K562 (cell line): ENCODE measurements around the gene ANKLE1. TPM values are rescaled to one million over a fixed set of nuclear protein-coding genes. Genes with fewer than 3 reads are reported as not detected.

Experiments
- EZH2 ChIP-seq: IDR thresholded peaks from 2 replicates; pipeline ENCODE4 v1.6.1; 2012; ENCODE audit warnings: low read depth, mild to moderate bottlenecking, inconsistent platforms, low read length, borderline replicate concordance
- HCFC1 ChIP-seq: IDR thresholded peaks from 2 replicates; pipeline ENCODE4 v1.6.1; 2012; ENCODE audit warnings: low read depth, low read length, improper control_type of control experiment
- HOXB6 ChIP-seq: fragments of 250-450 bp; sonication (Bioruptor Pico); IDR thresholded peaks from 2 replicates; pipeline ENCODE4 v1.5.1; 2022; ENCODE audit warnings: mild to moderate bottlenecking, borderline replicate concordance
- PHB ChIP-seq: fragments of 250-450 bp; sonication (Bioruptor Pico); IDR thresholded peaks from 2 replicates; pipeline ENCODE4 v1.5.0; 2021
- POU5F1 ChIP-seq: fragments of 150-350 bp; IDR thresholded peaks from 2 replicates; pipeline ENCODE4 v1.6.1; 2014; ENCODE audit warnings: borderline replicate concordance, low read length, low read depth, mild to moderate bottlenecking; ENCODE audit not compliant: partially characterized antibody
- SIN3A ChIP-seq, 2 experiments: fragments of 150-350 bp in 1 of 2; IDR thresholded peaks; 2 replicates each; pipeline ENCODE4 v1.6.1; 2011 to 2016; ENCODE audit warnings: borderline replicate concordance in 2 of 2, low read depth in 2 of 2, low read length in 2 of 2, mild to moderate bottlenecking in 2 of 2, moderate library complexity in 2 of 2; ENCODE audit not compliant: control insufficient read depth in 1 of 2
- SMAD3 ChIP-seq: fragments of 450-650 bp; formaldehyde crosslinking; conservative IDR thresholded peaks from 2 replicates; pipeline ENCODE4 v1.4.0; 2020; ENCODE audit warnings: mild to moderate bottlenecking
- SOX6 ChIP-seq: fragments of 450-650 bp; IDR thresholded peaks from 2 replicates; pipeline ENCODE4 v1.6.1; 2014; ENCODE audit warnings: mild to moderate bottlenecking
- TCF3 ChIP-seq: sonication (generic); formaldehyde crosslinking; IDR thresholded peaks from 2 replicates; pipeline ENCODE4 v1.4.0; 2020; ENCODE audit warnings: mild to moderate bottlenecking, missing genetic modification reagents
- ZBED1 ChIP-seq: IDR thresholded peaks from 2 replicates; pipeline ENCODE4 v1.6.1; 2014
- ZNF212 ChIP-seq: fragments of 450-650 bp; formaldehyde crosslinking; IDR thresholded peaks from 2 replicates; pipeline ENCODE4 v1.4.0; 2020; ENCODE audit warnings: mild to moderate bottlenecking
- ZNF217 ChIP-seq: sonication (generic); formaldehyde crosslinking; IDR thresholded peaks from 2 replicates; pipeline ENCODE4 v1.8.0; 2022; ENCODE audit warnings: mild to moderate bottlenecking, missing genetic modification reagents
- ZNF589 ChIP-seq: fragments of 200-800 bp; sonication (Bioruptor generic); IDR thresholded peaks from 2 replicates; pipeline ENCODE4 v1.6.1; 2016; ENCODE audit warnings: low read depth, missing genetic modification characterization, missing compliant biosample characterization
- polyA plus RNA-seq, 8 experiments: library from polyadenylated mRNA; depleted of rRNA in 4 of 8; stranded (reverse) in 5 of 8; unstranded in 3 of 8; fragments of >200 nt; fragmentation: Nextera tagmentation in 2 of 8; fragmentation: Illumina TruSeq in 1 of 8; extraction: Ambion mirVana in 2 of 8; extraction: Trizol in 1 of 8; gene quantifications; 2 replicates each; pipeline versions ENCODE4 v1.2.1 to v1.2.3, GENCODE V29; 2011 to 2014; ENCODE audit warnings: inconsistent platforms in 1 of 8, missing spikeins in 1 of 8
- total RNA-seq, 7 experiments: library from RNA; depleted of rRNA in 6 of 7; stranded (reverse); fragments of >200 nt in 6 of 7; fragmentation: Illumina TruSeq in 2 of 7; extraction: Trizol in 2 of 7; gene quantifications; 2 replicates each; pipeline versions ENCODE4 v1.2.1 to v1.2.3, GENCODE V29; 2011 to 2021; ENCODE audit warnings: low replicate concordance in 1 of 7
- TF ChIP-seq, protein P1 (sequence below): fragments of 450-650 bp; IDR thresholded peaks from 2 replicates; pipeline ENCODE4 v1.7.1; 2018; ENCODE audit warnings: mild to moderate bottlenecking, low read depth; ENCODE audit not compliant: partially characterized antibody
- TF ChIP-seq, protein P2 (sequence below): fragments of 250-450 bp; sonication (Bioruptor Pico); IDR thresholded peaks from 2 replicates; pipeline ENCODE4 v1.8.0; 2022; ENCODE audit warnings: inconsistent platforms
- TF ChIP-seq, protein P3 (sequence below): sonication (generic); formaldehyde crosslinking; IDR thresholded peaks from 2 replicates; pipeline ENCODE4 v1.5.0; 2020; ENCODE audit warnings: missing genetic modification reagents
- TF ChIP-seq, protein P4 (sequence below), 2 experiments: fragments of 450-650 bp; IDR thresholded peaks; 2 replicates each; pipeline ENCODE4 v1.6.1; 2016
- TF ChIP-seq, protein P5 (sequence below): fragments of 450-650 bp; IDR thresholded peaks from 2 replicates; pipeline ENCODE4 v1.6.1; 2016; ENCODE audit warnings: antibody characterized with exemption
- TF ChIP-seq, protein P6 (sequence below): fragments of 250-450 bp; sonication (Bioruptor Pico); IDR thresholded peaks from 2 replicates; pipeline ENCODE4 v1.8.0; 2022; ENCODE audit warnings: moderate library complexity, mild to moderate bottlenecking, inconsistent platforms

Gene ANKLE1
- total and polyA plus RNA-seq, 9 of the 15 experiments (the other 6 are each of a cell fraction or from before 2014, with no cell fraction given), result 0.63 to 9.2 (median 2.9) TPM

DNA sequence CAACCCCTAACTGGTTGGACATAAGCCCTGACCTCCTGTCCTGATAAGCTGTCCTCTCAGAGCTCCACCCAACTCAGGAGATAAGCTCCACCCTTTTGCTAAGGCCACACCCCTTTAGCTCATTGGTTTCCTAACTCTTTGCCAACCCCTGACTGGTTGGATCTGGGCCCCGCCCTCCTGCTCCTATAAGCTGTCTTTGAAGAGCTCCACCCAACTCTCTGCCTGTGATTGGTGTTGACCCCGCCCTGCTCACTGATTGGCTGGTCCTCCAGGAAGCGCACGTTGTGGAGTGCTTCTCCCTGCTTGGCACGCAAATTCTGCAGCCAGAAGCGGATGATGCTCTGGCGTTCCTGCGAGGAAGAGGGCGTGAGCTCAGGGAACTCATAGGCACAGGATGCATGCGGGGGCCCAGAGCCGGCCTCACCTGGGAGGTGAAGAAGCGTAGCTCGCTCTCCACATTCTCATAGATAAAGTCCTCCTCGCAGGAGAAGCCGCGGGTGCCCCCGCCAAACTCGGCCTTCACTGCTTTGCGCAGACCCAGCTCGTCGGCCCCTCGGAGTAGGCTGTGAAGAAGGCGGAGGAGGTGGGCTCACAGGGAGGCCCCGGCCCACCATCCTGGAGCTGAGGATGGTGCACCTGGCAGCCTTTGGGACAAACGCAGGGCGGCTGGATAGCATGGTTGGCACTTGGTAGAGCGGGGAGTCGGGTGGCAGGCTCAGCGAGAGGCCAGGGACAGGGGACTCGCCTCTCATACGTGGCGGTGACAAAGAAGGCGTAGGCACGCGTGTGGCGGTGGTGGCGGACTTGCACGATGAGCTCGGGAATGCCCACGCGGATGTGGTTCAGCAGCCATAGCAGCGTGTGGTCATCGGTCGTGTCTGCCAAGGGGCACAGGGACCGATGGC, 51.2 kb downstream of the ANKLE1 start (continued):
- TF ChIP-seq, protein P1, sequence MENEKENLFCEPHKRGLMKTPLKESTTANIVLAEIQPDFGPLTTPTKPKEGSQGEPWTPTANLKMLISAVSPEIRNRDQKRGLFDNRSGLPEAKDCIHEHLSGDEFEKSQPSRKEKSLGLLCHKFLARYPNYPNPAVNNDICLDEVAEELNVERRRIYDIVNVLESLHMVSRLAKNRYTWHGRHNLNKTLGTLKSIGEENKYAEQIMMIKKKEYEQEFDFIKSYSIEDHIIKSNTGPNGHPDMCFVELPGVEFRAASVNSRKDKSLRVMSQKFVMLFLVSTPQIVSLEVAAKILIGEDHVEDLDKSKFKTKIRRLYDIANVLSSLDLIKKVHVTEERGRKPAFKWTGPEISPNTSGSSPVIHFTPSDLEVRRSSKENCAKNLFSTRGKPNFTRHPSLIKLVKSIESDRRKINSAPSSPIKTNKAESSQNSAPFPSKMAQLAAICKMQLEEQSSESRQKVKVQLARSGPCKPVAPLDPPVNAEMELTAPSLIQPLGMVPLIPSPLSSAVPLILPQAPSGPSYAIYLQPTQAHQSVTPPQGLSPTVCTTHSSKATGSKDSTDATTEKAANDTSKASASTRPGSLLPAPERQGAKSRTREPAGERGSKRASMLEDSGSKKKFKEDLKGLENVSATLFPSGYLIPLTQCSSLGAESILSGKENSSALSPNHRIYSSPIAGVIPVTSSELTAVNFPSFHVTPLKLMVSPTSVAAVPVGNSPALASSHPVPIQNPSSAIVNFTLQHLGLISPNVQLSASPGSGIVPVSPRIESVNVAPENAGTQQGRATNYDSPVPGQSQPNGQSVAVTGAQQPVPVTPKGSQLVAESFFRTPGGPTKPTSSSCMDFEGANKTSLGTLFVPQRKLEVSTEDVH, result no peak
- TF ChIP-seq ZBED1 (no peak), SMAD3 (CRISPR knock-in tag) (no peak), ZNF212 (CRISPR knock-in tag) (no peak), PHB (CRISPR knock-in tag) (no peak), ZNF217 (CRISPR knock-in tag) (no peak), POU5F1 (no peak), HOXB6 (CRISPR knock-in tag) (no peak), EZH2 (no peak), ZNF589 (CRISPR knock-in tag) (no peak), SIN3A (IDR thresholded peaks at IDR 0.05; ENCODE audit: borderline replicate concordance in 2 of 2, control insufficient read depth in 1 of 2, low read depth in 2 of 2, low read length in 2 of 2) (no peak), HCFC1 (0 out of 2 replicates have a peak, but pooled peaks have one; percentile 15), TCF3 (CRISPR knock-in tag) (no peak), SOX6 (no peak)
- TF ChIP-seq, protein P2, sequence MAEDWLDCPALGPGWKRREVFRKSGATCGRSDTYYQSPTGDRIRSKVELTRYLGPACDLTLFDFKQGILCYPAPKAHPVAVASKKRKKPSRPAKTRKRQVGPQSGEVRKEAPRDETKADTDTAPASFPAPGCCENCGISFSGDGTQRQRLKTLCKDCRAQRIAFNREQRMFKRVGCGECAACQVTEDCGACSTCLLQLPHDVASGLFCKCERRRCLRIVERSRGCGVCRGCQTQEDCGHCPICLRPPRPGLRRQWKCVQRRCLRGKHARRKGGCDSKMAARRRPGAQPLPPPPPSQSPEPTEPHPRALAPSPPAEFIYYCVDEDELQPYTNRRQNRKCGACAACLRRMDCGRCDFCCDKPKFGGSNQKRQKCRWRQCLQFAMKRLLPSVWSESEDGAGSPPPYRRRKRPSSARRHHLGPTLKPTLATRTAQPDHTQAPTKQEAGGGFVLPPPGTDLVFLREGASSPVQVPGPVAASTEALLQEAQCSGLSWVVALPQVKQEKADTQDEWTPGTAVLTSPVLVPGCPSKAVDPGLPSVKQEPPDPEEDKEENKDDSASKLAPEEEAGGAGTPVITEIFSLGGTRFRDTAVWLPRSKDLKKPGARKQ (CRISPR knock-in tag), result peak; percentile 76; the same call in 1 of the 2 replicates
- TF ChIP-seq, protein P3, sequence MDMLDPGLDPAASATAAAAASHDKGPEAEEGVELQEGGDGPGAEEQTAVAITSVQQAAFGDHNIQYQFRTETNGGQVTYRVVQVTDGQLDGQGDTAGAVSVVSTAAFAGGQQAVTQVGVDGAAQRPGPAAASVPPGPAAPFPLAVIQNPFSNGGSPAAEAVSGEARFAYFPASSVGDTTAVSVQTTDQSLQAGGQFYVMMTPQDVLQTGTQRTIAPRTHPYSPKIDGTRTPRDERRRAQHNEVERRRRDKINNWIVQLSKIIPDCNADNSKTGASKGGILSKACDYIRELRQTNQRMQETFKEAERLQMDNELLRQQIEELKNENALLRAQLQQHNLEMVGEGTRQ (CRISPR knock-in tag), result no peak
- TF ChIP-seq, protein P4, sequence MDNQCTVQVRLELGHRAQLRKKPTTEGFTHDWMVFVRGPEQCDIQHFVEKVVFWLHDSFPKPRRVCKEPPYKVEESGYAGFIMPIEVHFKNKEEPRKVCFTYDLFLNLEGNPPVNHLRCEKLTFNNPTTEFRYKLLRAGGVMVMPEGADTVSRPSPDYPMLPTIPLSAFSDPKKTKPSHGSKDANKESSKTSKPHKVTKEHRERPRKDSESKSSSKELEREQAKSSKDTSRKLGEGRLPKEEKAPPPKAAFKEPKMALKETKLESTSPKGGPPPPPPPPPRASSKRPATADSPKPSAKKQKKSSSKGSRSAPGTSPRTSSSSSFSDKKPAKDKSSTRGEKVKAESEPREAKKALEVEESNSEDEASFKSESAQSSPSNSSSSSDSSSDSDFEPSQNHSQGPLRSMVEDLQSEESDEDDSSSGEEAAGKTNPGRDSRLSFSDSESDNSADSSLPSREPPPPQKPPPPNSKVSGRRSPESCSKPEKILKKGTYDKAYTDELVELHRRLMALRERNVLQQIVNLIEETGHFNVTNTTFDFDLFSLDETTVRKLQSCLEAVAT (IDR thresholded peaks at IDR 0.05), result peak in 1 of 2 experiments; percentile 16; a peak in 1 of 4 replicates
- TF ChIP-seq, protein P5, sequence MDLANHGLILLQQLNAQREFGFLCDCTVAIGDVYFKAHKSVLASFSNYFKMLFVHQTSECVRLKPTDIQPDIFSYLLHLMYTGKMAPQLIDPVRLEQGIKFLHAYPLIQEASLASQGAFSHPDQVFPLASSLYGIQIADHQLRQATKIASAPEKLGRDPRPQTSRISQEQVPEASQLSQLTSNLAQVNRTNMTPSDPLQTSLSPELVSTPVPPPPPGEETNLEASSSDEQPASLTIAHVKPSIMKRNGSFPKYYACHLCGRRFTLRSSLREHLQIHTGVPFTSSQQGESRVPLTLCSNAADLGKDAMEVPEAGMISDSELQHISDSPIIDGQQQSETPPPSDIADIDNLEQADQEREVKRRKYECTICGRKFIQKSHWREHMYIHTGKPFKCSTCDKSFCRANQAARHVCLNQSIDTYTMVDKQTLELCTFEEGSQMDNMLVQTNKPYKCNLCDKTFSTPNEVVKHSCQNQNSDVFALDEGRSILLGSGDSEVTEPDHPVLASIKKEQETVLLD, result no peak
- TF ChIP-seq, protein P6, sequence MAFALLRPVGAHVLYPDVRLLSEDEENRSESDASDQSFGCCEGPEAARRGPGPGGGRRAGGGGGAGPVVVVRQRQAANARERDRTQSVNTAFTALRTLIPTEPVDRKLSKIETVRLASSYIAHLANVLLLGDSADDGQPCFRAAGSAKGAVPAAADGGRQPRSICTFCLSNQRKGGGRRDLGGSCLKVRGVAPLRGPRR, result no peak
